H9 (cell line): ENCODE measurements around the gene UBIAD1. TPM values are rescaled to one million over a fixed set of nuclear protein-coding genes. Genes with fewer than 3 reads are reported as not detected.

Source experiments
- DNase-seq: peaks from one replicate; pipeline ENCODE4 v3.0.0-alpha.2; 2017
- H2AFZ ChIP-seq: one replicate; pipeline ENCODE4 v1.6.1; 2013; ENCODE audit warnings: mild to moderate bottlenecking, low read length, control low read depth, moderate library complexity
- H2AK5ac ChIP-seq: 2 replicates; pipeline ENCODE4 v1.6.1; 2013; ENCODE audit warnings: low read length, control low read depth, mixed read lengths; ENCODE audit not compliant: insufficient read length
- H2BK120ac ChIP-seq: one replicate; pipeline ENCODE4 v1.6.1; 2013; ENCODE audit warnings: low read depth, mild to moderate bottlenecking, low read length, control low read depth, inconsistent platforms; ENCODE audit not compliant: poor library complexity, severe bottlenecking
- H2BK12ac ChIP-seq: 2 replicates; pipeline ENCODE4 v1.6.1; 2013; ENCODE audit warnings: low read length, control low read depth, mixed read lengths, low read depth; ENCODE audit not compliant: insufficient read length
- H2BK15ac ChIP-seq: 2 replicates; pipeline ENCODE4 v1.6.1; 2013; ENCODE audit warnings: low read depth, low read length, control low read depth
- H2BK20ac ChIP-seq: one replicate; pipeline ENCODE4 v1.6.1; 2013; ENCODE audit warnings: low read depth, mild to moderate bottlenecking, low read length, control low read depth, inconsistent platforms; ENCODE audit not compliant: poor library complexity, severe bottlenecking
- H2BK5ac ChIP-seq: 2 replicates; pipeline ENCODE4 v1.6.1; 2013; ENCODE audit warnings: low read length, control low read depth, mixed read lengths; ENCODE audit not compliant: insufficient read length
- H3K14ac ChIP-seq: 2 replicates; pipeline ENCODE4 v1.6.1; 2013; ENCODE audit warnings: low read length, control low read depth; ENCODE audit not compliant: insufficient read depth
- H3K18ac ChIP-seq: 2 replicates; pipeline ENCODE4 v1.6.1; 2013; ENCODE audit warnings: low read depth, mild to moderate bottlenecking, mixed read lengths, low read length, control low read depth; ENCODE audit not compliant: insufficient read length
- H3K23ac ChIP-seq: 2 replicates; pipeline ENCODE4 v1.6.1; 2013; ENCODE audit warnings: low read length, control low read depth, mixed read lengths, low read depth; ENCODE audit not compliant: insufficient read length
- H3K23me2 ChIP-seq: 2 replicates; pipeline ENCODE4 v1.6.1; 2013; ENCODE audit warnings: low read depth, mild to moderate bottlenecking, mixed read lengths, low read length, control low read depth; ENCODE audit not compliant: insufficient read length, poor library complexity, severe bottlenecking
- H3K27ac ChIP-seq: 2 replicates; pipeline ENCODE4 v1.5.1; 2013; ENCODE audit warnings: low read length, control low read depth, mixed read lengths, low read depth; ENCODE audit not compliant: insufficient read length
- H3K27me3 ChIP-seq: 2 replicates; pipeline ENCODE4 v1.6.1; 2013; ENCODE audit warnings: low read length, control low read depth, inconsistent platforms; ENCODE audit not compliant: insufficient read depth
- H3K4ac ChIP-seq: 2 replicates; pipeline ENCODE4 v1.6.1; 2013; ENCODE audit warnings: low read depth, mild to moderate bottlenecking, control low read depth, inconsistent platforms, low read length, moderate library complexity
- H3K4me1 ChIP-seq: 2 replicates; pipeline ENCODE4 v1.6.1; 2013; ENCODE audit warnings: low read length, control low read depth, inconsistent platforms; ENCODE audit not compliant: insufficient read depth
- H3K4me2 ChIP-seq: 2 replicates; pipeline ENCODE4 v1.6.1; 2013; ENCODE audit warnings: low read length, control low read depth, mixed read lengths; ENCODE audit not compliant: insufficient read length, insufficient read depth
- H3K56ac ChIP-seq: 2 replicates; pipeline ENCODE4 v1.6.1; 2013; ENCODE audit warnings: low read depth, mild to moderate bottlenecking, mixed read lengths, low read length, control low read depth; ENCODE audit not compliant: insufficient read length
- H3K79me1 ChIP-seq: 2 replicates; pipeline ENCODE4 v1.6.1; 2013; ENCODE audit warnings: low read depth, mild to moderate bottlenecking, moderate library complexity, low read length, control low read depth, inconsistent platforms; ENCODE audit not compliant: insufficient read depth, poor library complexity, severe bottlenecking
- H3K79me2 ChIP-seq: 2 replicates; pipeline ENCODE4 v1.6.1; 2013; ENCODE audit warnings: low read length, control low read depth, inconsistent platforms; ENCODE audit not compliant: insufficient read depth
- H3K9ac ChIP-seq: 2 replicates; pipeline ENCODE4 v1.6.1; 2013; ENCODE audit warnings: low read length, control low read depth, mixed read lengths; ENCODE audit not compliant: insufficient read length; ENCODE audit errors: extremely low read depth
- H3K9me3 ChIP-seq: one replicate; pipeline ENCODE4 v1.6.1; 2013; ENCODE audit warnings: low read depth, low read length, inconsistent platforms; ENCODE audit not compliant: control insufficient read depth
- H3T11ph ChIP-seq: one replicate; pipeline ENCODE4 v1.6.1; 2013; ENCODE audit warnings: mild to moderate bottlenecking, low read length, control low read depth, inconsistent platforms
- H4K20me1 ChIP-seq: one replicate; pipeline ENCODE4 v1.6.1; 2013; ENCODE audit not compliant: control insufficient read depth, insufficient read length, insufficient read depth
- H4K5ac ChIP-seq: 2 replicates; pipeline ENCODE4 v1.6.1; 2013; ENCODE audit warnings: low read depth, mild to moderate bottlenecking, mixed read lengths, low read length, control low read depth; ENCODE audit not compliant: insufficient read length
- H4K8ac ChIP-seq: replicated peaks from 2 replicates; pipeline ENCODE4 v1.6.1; 2013; ENCODE audit warnings: low read length, control low read depth, mixed read lengths, low read depth; ENCODE audit not compliant: insufficient read length
- H4K91ac ChIP-seq: 2 replicates; pipeline ENCODE4 v1.6.1; 2013; ENCODE audit warnings: low read depth, mild to moderate bottlenecking, moderate library complexity, mixed read lengths, low read length, control low read depth; ENCODE audit not compliant: insufficient read length
- H3K27ac Mint-ChIP-seq, 3 experiments: 2 replicates in 2 of 3; 3 replicates in 1 of 3; pipeline ENCODE4 v1.8.0; 2020 to 2021; ENCODE audit warnings: mixed read lengths in 3 of 3, mild to moderate bottlenecking in 1 of 3, moderate library complexity in 1 of 3
- H3K27me3 Mint-ChIP-seq: 2 replicates; pipeline ENCODE4 v1.8.0; 2021; ENCODE audit warnings: low read depth, mild to moderate bottlenecking, moderate library complexity, mixed read lengths
- H3K36me3 Mint-ChIP-seq, 3 experiments: 2 replicates in 2 of 3; 3 replicates in 1 of 3; pipeline ENCODE4 v1.8.0; 2020 to 2021; ENCODE audit warnings: low read depth in 3 of 3, mixed read lengths in 3 of 3; ENCODE audit not compliant: insufficient read depth in 1 of 3
- H3K4me1 Mint-ChIP-seq, 2 experiments: 2 replicates each; pipeline ENCODE4 v1.8.0; 2020; ENCODE audit warnings: mixed read lengths in 2 of 2
- H3K4me3 Mint-ChIP-seq, 2 experiments: 2 replicates in 1 of 2; 3 replicates in 1 of 2; pipeline ENCODE4 v1.8.0; 2020 to 2021; ENCODE audit warnings: mild to moderate bottlenecking in 2 of 2, mixed read lengths in 2 of 2, moderate library complexity in 1 of 2
- H3K9me3 Mint-ChIP-seq, 2 experiments: 2 replicates in 1 of 2; 3 replicates in 1 of 2; pipeline ENCODE4 v1.8.0; 2020; ENCODE audit warnings: mild to moderate bottlenecking in 2 of 2, mixed read lengths in 2 of 2, moderate library complexity in 1 of 2
- CTCF ChIP-seq: fragments of 200-600 bp; sonication (generic); conservative IDR thresholded peaks from 3 replicates; pipeline ENCODE4 v1.8.0; 2021; ENCODE audit warnings: antibody characterized with exemption, mild to moderate bottlenecking
- WGBS: extraction: QIAGEN DNeasy Blood & Tissue Kit; methylation state at CpG from one replicate; pipeline ENCODE4 v1.1.7; 2013; ENCODE audit warnings: missing lambda C conversion rate, low lambda C conversion rate, mixed read lengths; ENCODE audit not compliant: insufficient read length; ENCODE audit errors: extremely low coverage; 5-methylcytosine and 5-hydroxymethylcytosine counted together
- total RNA-seq: library from RNA; stranded (reverse); gene quantifications from 2 replicates; pipeline ENCODE4 v1.2.1, GENCODE V29; 2021

UBIAD1 gene
- total RNA-seq, 1 experiment from 2014 or later, result 30.2 TPM

GRCh38 chr1:11289064-11289463 lies 16.1 kb downstream of the UBIAD1 start:
- H2BK5ac ChIP-seq, result no peak overlapping the region
- no peak overlapping the region for H3K23ac ChIP-seq
- no peaks in the 10 kb centered on the region for H3K23me2 ChIP-seq
- Mint-ChIP-seq H3K4me1 (peaks cover 46 to 53% of the 10 kb centered on the region in 2 experiments), H3K27me3 (no peaks in the 10 kb centered on the region), H3K9me3 (no peaks in the 10 kb centered on the region; a peak in 1 of 5 replicates), H3K4me3 (no peak overlapping the region), H3K27ac (peak overlapping the region in 1 of 3 experiments; percentile 12; a peak in 3 of 7 replicates), H3K36me3 (peaks cover 6 to 39% (median 13%) of the 10 kb centered on the region in 3 experiments; a peak in 6 of 7 replicates)
- H3K4ac ChIP-seq, result no peak overlapping the region
- no peak for DNase-seq
- no peaks in the 10 kb centered on the region for H3K27me3 ChIP-seq
- no peak overlapping the region for H4K5ac ChIP-seq
- H3K27ac ChIP-seq, result no peak overlapping the region
- no peak overlapping the region for H3T11ph ChIP-seq
- no peak overlapping the region for H3K4me2 ChIP-seq
- no peaks in the 10 kb centered on the region for H3K9me3 ChIP-seq
- H3K79me1 ChIP-seq, result peaks cover under 1% of the 10 kb centered on the region
- H4K91ac ChIP-seq, result no peak overlapping the region
- WGBS, result no CpG with 5 or more reads among the region's 5 CpGs
- no peaks in the 10 kb centered on the region for H3K79me2 ChIP-seq
- no peak overlapping the region for H2BK12ac ChIP-seq
- no peak overlapping the region for H2AK5ac ChIP-seq
- H3K18ac ChIP-seq, result no peak overlapping the region
- no peak for TF ChIP-seq CTCF
- peaks cover 17% of the 10 kb centered on the region; the same call in 1 of the 2 replicates for H3K4me1 ChIP-seq
- no peak overlapping the region for H3K14ac ChIP-seq
- H2AFZ ChIP-seq, result no peak overlapping the region
- H2BK120ac ChIP-seq, result no peak overlapping the region
- H2BK20ac ChIP-seq, result no peak overlapping the region
- H4K20me1 ChIP-seq, result no peaks in the 10 kb centered on the region
- no peak overlapping the region for H2BK15ac ChIP-seq
- H4K8ac ChIP-seq, result no peak overlapping the region
- no peak overlapping the region for H3K9ac ChIP-seq
- H3K56ac ChIP-seq, result no peak overlapping the region
